RWPE1 (cell line): Measurements from ENCODE around the gene SLC22A14.

Experiments
- CTCF ChIA-PET: fragments of 350-600 bp; sonication (Branson Sonifier 250); formaldehyde crosslinking; extraction: SDS; loops from one replicate; lab custom pipeline; 2021; lab: Yijun Ruan, JAX
- POLR2A ChIA-PET: fragments of 400-600 bp; formaldehyde crosslinking; extraction: SDS; loops from one replicate; lab custom pipeline; 2020; ENCODE audit warnings: antibody characterized with exemption; ENCODE audit not compliant: low non-redundant PET; lab: Yijun Ruan, JAX
- DNase-seq: peaks from one replicate; pipeline ENCODE4 v3.0.0; 2012; ENCODE audit warnings: low spot score
- H3K27ac ChIP-seq: fragments of 450-650 bp; 2 replicates; pipeline ENCODE4 v1.5.1; 2017
- CTCF ChIP-seq: fragments of 450-650 bp; conservative IDR thresholded peaks from 2 replicates; pipeline ENCODE4 v1.5.1; 2017; ENCODE audit warnings: low read depth, mild to moderate bottlenecking

Gene SLC22A14

GRCh38 chr3:38311941-38312340 lies 29.8 kb downstream of the SLC22A14 start:
- no peak overlapping the region for H3K27ac ChIP-seq
- DNase-seq, result no peak
- TF ChIP-seq CTCF, result no peak
- POLR2A ChIA-PET, result no interaction called here
- CTCF ChIA-PET, result interaction anchor here (0.5 kb wide), 1 partner anchor 11 kb away, joined by 3 read pairs; no protein-coding TSS in a partner anchor

GRCh38 chr3:38312356-38312755 lies 30.3 kb downstream of the SLC22A14 start:
- DNase-seq, result no peak
- CTCF ChIA-PET, result interaction anchor here (0.5 kb wide), 1 partner anchor 11 kb away, joined by 3 read pairs; no protein-coding TSS in a partner anchor

GRCh38 chr3:38313263-38313662 lies 31.2 kb downstream of the SLC22A14 start:
- CTCF ChIA-PET, result no interaction called here
- POLR2A ChIA-PET, result no interaction called here
- DNase-seq, result no peak
- H3K27ac ChIP-seq, result no peak overlapping the region
- no peak for TF ChIP-seq CTCF

More at GRCh38 chr3:38312356-38312755, 30.3 kb downstream of the SLC22A14 start:
- POLR2A ChIA-PET, result no interaction called here
- no peak overlapping the region for H3K27ac ChIP-seq
- no peak for TF ChIP-seq CTCF

GRCh38 chr3:38313695-38314094 lies 31.6 kb downstream of the SLC22A14 start:
- CTCF ChIA-PET, result no interaction called here

GRCh38 chr3:38314112-38314763 lies 32.1 kb downstream of the SLC22A14 start:
- ChIA-PET CTCF (interaction anchor here (0.7 kb wide), 1 partner anchor 186 kb away, joined by 3 read pairs; no protein-coding TSS in a partner anchor), POLR2A (no interaction called here)
- no peak for DNase-seq
- TF ChIP-seq CTCF, result no peak
- H3K27ac ChIP-seq, result no peak overlapping the region

More at GRCh38 chr3:38313695-38314094, 31.6 kb downstream of the SLC22A14 start:
- TF ChIP-seq CTCF, result no peak
- POLR2A ChIA-PET, result no interaction called here
- H3K27ac ChIP-seq, result no peak overlapping the region
- no peak for DNase-seq

GRCh38 chr3:38314764-38315487 lies 32.8 kb downstream of the SLC22A14 start:
- CTCF ChIA-PET, result interaction anchor here (0.7 kb wide), 1 partner anchor 187 kb away, joined by 3 read pairs; no protein-coding TSS in a partner anchor
- DNase-seq, result no peak
- POLR2A ChIA-PET, result no interaction called here
- TF ChIP-seq CTCF, result no peak
- H3K27ac ChIP-seq, result no peak overlapping the region
